Stomach smooth muscle (tissue), 2 donors: Measurements from ENCODE around the gene UROC1.

Experiments used
- H3K27ac ChIP-seq: one replicate; pipeline ENCODE4 v1.7.0; 2013; ENCODE audit warnings: mild to moderate bottlenecking, low read length, inconsistent platforms
- H3K27me3 ChIP-seq, 2 donors: one replicate each; pipeline ENCODE4 v1.7.0; 2013; ENCODE audit warnings: low read length in 2 of 2; ENCODE audit not compliant: insufficient read depth in 2 of 2, control insufficient read depth in 1 of 2
- H3K36me3 ChIP-seq, 2 donors: one replicate each; pipeline ENCODE4 v1.7.0; 2013; ENCODE audit warnings: low read length in 2 of 2; ENCODE audit not compliant: control insufficient read depth in 2 of 2, insufficient read depth in 2 of 2
- H3K4me1 ChIP-seq: one replicate; pipeline ENCODE4 v1.7.0; 2013; ENCODE audit warnings: low read length; ENCODE audit not compliant: control insufficient read depth, insufficient read depth
- H3K4me3 ChIP-seq, 2 donors: one replicate each; pipeline ENCODE4 v1.7.0; 2013; ENCODE audit warnings: low read length in 2 of 2
- H3K9ac ChIP-seq, 2 donors: one replicate each; pipeline ENCODE4 v1.7.0; 2013; ENCODE audit warnings: low read length in 2 of 2, mild to moderate bottlenecking in 1 of 2
- H3K9me3 ChIP-seq, 2 donors: one replicate each; pipeline ENCODE4 v1.7.0; 2013; ENCODE audit warnings: low read length in 2 of 2; ENCODE audit not compliant: control insufficient read depth in 2 of 2
- donor health status: healthy.
- donor health status: Pancreatic carcinoma.

UROC1 gene

GRCh38 chr3:126552688-126553283 lies 35.2 kb upstream of the UROC1 start:
- H3K9me3 ChIP-seq: no peaks in the 10 kb centered on the region

GRCh38 chr3:126551839-126552687 lies 34.5 kb upstream of the UROC1 start:
- Histone ChIP-seq H3K4me3 (no peak overlapping the region), H3K9ac (no peak overlapping the region), H3K27ac (no peak overlapping the region), H3K36me3 (no peaks in the 10 kb centered on the region), H3K4me1 (no peaks in the 10 kb centered on the region), H3K27me3 (peaks cover 0 to 3% of the 10 kb centered on the region in 2 donors), H3K9me3 (no peaks in the 10 kb centered on the region)

More at GRCh38 chr3:126552688-126553283, 35.2 kb upstream of the UROC1 start:
- H3K4me1 ChIP-seq: no peaks in the 10 kb centered on the region
- peaks cover 0 to 3% of the 10 kb centered on the region in 2 donors for H3K27me3 ChIP-seq
- no peak overlapping the region for H3K27ac ChIP-seq
- no peak overlapping the region for H3K4me3 ChIP-seq
- no peak overlapping the region for H3K9ac ChIP-seq
- no peaks in the 10 kb centered on the region for H3K36me3 ChIP-seq

GRCh38 chr3:126551121-126551838 lies 33.7 kb upstream of the UROC1 start:
- no peak overlapping the region for H3K4me3 ChIP-seq
- no peaks in the 10 kb centered on the region for H3K9me3 ChIP-seq
- H3K27ac ChIP-seq: no peak overlapping the region
- no peaks in the 10 kb centered on the region for H3K36me3 ChIP-seq
- no peak overlapping the region for H3K9ac ChIP-seq
- no peaks in the 10 kb centered on the region for H3K4me1 ChIP-seq
- peaks cover 0 to 5% of the 10 kb centered on the region in 2 donors for H3K27me3 ChIP-seq

- no peaks in the 10 kb centered on the region for H3K9me3 ChIP-seq
- no peaks in the 10 kb centered on the region for H3K4me1 ChIP-seq
- H3K36me3 ChIP-seq: no peaks in the 10 kb centered on the region
- no peak overlapping the region for H3K9ac ChIP-seq
- H3K27me3 ChIP-seq: peaks cover 0 to 7% of the 10 kb centered on the region in 2 donors
- no peak overlapping the region for H3K27ac ChIP-seq
- no peak overlapping the region for H3K4me3 ChIP-seq
These were observed 33.0 kb upstream of the UROC1 start for GRCh38 chr3:126550488-126551051.

- no peaks in the 10 kb centered on the region for H3K36me3 ChIP-seq
- no peak overlapping the region for H3K27ac ChIP-seq
- no peaks in the 10 kb centered on the region for H3K4me1 ChIP-seq
- no peak overlapping the region for H3K4me3 ChIP-seq
- no peak overlapping the region for H3K9ac ChIP-seq
- no peaks in the 10 kb centered on the region for H3K9me3 ChIP-seq
- peaks cover 0 to 9% of the 10 kb centered on the region in 2 donors for H3K27me3 ChIP-seq
These were observed 32.4 kb upstream of the UROC1 start for GRCh38 chr3:126549861-126550487.

GRCh38 chr3:126548556-126549466 lies 31.2 kb upstream of the UROC1 start:
- no peaks in the 10 kb centered on the region for H3K4me1 ChIP-seq
- no peaks in the 10 kb centered on the region for H3K36me3 ChIP-seq
- H3K27ac ChIP-seq: no peak overlapping the region
- H3K9ac ChIP-seq: no peak overlapping the region
- H3K9me3 ChIP-seq: no peaks in the 10 kb centered on the region
- H3K27me3 ChIP-seq: peaks cover 0 to 11% of the 10 kb centered on the region in 2 donors
- no peak overlapping the region for H3K4me3 ChIP-seq

- no peak overlapping the region for H3K4me3 ChIP-seq
- no peak overlapping the region for H3K27ac ChIP-seq
- H3K36me3 ChIP-seq: no peaks in the 10 kb centered on the region
- H3K9ac ChIP-seq: no peak overlapping the region
- H3K9me3 ChIP-seq: no peaks in the 10 kb centered on the region
- H3K27me3 ChIP-seq: peaks cover 2 to 18% of the 10 kb centered on the region in 2 donors
- no peaks in the 10 kb centered on the region for H3K4me1 ChIP-seq
These were observed 30.1 kb upstream of the UROC1 start for GRCh38 chr3:126547721-126548120.

GRCh38 chr3:126546549-126547239 lies 29.1 kb upstream of the UROC1 start:
- H3K27me3 ChIP-seq: peaks cover 12 to 18% of the 10 kb centered on the region in 2 donors
- H3K9ac ChIP-seq: no peak overlapping the region
- no peak overlapping the region for H3K27ac ChIP-seq
- no peaks in the 10 kb centered on the region for H3K9me3 ChIP-seq
- H3K4me3 ChIP-seq: no peak overlapping the region
- H3K4me1 ChIP-seq: no peaks in the 10 kb centered on the region
- no peaks in the 10 kb centered on the region for H3K36me3 ChIP-seq

- Histone ChIP-seq H3K27ac (no peak overlapping the region), H3K27me3 (peaks cover 17 to 18% of the 10 kb centered on the region in 2 donors), H3K9me3 (no peaks in the 10 kb centered on the region), H3K4me3 (no peak overlapping the region), H3K36me3 (no peaks in the 10 kb centered on the region), H3K9ac (no peak overlapping the region), H3K4me1 (no peaks in the 10 kb centered on the region)
These were observed 28.4 kb upstream of the UROC1 start for GRCh38 chr3:126546013-126546412.
